GM18499 (cell line): Measurements from ENCODE around the gene PTPRT.

Source experiments
- ATAC-seq: cut with Tn5 transposase; IDR thresholded peaks from one replicate; pipeline ENCODE4 v1.9.1; 2021; ENCODE audit warnings: moderate number of reproducible peaks; ENCODE audit not compliant: insufficient read depth, unreplicated experiment

Gene PTPRT

GRCh38 chr20:42366626-42367025, 823.1 kb downstream of the PTPRT start:
- no peak for ATAC-seq

- ATAC-seq = no peak
Observed at GRCh38 chr20:42364446-42364845, 825.3 kb downstream of the PTPRT start.

DNA sequence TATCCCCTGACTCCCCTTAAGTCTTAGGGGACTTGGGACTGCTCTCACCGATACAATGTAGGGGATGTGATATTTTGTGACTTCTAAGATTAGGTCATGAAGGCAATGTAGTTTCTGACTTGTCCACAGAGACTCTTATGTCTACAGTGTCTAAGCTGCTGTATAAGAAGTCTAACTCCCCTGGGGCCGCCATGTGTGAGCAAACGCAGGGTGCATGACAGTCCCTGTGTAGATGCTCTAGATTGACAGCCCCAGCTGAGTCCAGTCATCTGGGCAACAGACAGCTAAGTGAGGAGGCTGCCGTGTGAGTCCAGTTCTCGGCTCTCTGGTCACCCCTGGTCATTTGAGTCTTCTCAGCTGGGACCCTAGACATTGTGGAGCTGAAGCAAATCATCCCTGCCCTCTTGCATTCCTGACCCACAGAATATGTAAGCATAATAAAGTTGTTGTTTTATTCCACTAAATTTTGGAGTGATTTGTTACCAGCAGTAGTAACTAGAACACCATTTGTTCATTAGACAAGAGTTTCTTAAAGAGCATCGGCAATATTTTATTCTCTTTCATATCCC, 828.2 kb downstream of the PTPRT start:
- ATAC-seq = no peak

DNA sequence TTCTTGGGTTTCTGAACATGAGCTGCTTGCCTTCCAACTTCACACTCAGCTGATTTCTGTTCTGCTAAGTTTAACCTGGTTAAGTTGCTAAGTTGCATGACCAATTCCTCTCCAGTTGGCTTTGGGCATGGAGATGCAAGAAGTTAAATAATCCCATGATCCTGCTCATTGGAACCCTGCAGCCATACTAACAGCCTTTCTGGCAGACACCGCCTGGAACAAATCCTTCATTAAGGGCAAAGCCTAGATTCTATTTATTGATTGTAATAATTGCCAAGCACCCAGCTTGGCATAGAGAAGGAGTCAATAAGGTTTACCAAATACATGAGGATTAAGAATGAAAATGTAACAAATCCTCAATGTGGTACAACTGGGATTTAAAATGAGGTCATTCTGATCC, 829.1 kb downstream of the PTPRT start:
- ATAC-seq = no peak

DNA sequence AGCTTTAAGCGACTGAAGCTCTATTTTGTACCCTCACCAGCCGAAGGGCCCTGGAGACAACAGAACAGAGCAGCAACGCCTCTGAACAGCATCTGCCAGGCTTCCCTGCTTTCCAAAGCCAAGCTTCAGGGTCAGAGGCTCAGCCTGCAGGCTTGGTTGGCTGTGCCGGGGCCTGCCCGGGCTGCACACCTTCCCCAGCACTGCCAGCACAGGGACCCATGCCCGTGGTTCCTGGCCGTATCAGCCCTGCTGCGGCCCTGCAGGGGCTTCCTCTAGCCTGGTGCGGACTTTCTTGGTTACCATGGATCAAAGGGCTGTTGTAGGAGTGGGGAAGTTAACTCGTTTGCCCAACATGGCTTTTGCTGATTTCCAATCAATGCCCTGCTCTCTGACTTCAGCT, 830.1 kb downstream of the PTPRT start:
- ATAC-seq = no peak

DNA sequence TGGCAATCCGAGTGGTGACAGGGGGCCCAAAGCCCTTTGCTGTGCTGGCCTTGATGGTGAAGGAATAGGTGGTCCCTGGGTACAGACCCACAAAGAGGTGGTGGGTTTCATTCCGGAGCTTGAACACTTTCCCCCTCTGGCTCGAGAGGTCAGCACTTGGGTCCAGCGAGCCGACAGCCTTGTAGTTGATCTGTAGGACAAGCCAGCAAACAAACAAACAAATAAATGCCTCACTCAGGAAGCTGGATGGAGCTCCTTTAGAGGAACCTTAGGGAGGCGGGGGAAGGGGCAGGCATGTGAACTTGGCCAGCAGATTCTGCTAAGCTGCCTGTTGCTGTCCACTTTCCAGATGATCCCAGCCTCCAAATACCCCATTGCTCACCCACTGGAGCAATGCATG, 837.6 kb downstream of the PTPRT start:
- ATAC-seq = no peak

DNA sequence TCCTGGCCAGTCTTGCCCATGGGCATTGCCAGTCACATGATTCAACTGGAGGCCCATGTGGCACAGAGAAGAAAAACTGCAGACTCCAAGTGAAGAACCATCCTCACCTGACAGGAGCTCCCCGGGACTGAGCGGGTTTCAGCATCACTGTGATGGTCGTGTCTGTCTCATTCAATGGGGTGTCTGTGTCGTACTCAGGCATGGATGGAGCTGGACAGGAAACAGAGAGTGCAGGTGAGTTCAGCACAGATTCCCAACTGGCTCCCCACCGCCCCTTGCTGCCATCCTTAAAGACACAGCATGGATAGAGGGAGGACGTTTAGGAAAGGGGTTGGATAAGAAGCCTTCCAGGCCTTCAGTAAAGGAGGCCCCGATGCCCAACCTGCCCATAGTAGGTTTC, 839.2 kb downstream of the PTPRT start:
- no peak for ATAC-seq

DNA sequence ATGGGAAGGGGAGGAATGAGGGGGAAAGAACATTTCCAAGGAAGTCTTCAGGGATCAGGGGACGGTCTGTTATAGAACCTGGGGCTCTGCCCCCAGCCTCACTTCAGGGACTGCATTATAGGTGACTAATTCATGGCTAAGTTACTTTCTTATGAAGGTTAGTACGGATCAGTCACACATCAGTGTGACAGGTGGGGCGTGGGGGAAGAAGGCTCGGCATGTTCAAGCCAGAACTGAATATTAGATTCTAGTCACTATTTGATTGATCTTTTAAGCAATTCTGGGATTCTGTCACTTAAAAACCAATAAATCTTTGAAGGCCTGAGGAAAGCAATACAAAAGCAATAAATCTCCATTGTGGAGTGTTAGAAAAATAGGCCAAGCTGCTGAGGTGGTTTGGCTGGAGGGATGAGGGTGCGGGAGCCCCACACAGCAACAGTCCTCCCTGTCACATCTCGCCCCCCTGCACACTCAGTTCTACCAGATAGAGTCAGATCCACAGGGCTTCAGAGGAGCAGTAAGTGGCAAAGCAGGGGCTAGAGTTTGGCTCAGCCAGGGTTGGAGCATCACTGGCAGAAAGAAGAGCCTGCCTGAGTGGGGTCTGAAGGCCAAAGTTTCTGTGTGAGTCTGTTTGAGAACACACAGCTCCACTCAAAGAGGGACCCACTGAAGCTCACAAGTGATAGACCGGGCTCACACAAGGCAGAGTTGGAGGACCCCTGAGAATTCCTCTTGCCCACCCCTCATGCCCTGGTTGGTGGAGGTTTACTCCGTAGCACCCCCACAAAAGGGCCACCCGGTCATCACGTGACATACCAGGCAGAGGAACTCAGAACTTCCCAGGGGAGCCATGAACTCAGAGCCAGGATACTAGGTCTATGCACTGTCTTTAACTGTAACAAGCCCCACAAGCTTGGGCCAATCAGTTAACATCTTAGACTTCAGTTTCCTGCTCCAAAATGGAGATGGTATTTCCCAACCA, 843.2 kb downstream of the PTPRT start:
- no peak for ATAC-seq

DNA sequence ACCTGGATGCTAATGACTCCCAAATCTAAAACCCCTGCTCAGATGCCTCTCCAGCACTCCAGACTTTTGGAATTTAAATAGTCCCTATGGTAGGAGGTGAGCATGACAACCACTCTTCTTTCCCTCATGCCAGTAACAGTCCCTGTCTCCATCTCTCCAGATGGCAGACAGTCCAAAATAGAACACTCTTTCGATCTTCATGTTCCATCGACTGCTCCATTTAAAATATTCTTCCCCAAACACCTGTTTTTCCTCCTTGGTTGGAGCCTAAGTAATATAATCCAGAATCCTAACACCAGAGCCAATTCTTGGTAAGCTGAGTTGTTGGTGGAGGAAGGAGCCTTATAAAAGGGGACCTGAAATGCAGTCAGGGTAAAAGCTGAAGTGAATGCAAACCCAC, 848.1 kb downstream of the PTPRT start:
- ATAC-seq = no peak

DNA sequence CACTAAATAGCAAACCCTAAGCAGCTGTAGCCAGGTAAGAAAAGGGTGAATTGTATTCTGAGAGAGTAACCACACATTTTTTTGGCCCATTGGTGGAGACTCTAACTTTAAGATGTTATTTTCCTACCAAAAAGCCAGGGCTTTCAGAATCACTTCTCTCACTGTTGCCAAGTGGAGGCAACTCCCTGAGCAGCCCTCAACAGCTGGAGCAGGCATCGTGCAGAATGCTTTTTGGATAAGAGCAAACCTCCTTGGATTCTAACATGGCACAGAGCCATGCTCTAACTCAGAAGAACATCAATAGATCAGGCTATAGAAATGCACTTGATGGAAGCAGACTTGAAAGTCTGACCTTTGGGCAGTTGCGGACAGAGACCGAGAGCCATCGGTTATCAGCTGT, 849.3 kb downstream of the PTPRT start:
- no peak for ATAC-seq

DNA sequence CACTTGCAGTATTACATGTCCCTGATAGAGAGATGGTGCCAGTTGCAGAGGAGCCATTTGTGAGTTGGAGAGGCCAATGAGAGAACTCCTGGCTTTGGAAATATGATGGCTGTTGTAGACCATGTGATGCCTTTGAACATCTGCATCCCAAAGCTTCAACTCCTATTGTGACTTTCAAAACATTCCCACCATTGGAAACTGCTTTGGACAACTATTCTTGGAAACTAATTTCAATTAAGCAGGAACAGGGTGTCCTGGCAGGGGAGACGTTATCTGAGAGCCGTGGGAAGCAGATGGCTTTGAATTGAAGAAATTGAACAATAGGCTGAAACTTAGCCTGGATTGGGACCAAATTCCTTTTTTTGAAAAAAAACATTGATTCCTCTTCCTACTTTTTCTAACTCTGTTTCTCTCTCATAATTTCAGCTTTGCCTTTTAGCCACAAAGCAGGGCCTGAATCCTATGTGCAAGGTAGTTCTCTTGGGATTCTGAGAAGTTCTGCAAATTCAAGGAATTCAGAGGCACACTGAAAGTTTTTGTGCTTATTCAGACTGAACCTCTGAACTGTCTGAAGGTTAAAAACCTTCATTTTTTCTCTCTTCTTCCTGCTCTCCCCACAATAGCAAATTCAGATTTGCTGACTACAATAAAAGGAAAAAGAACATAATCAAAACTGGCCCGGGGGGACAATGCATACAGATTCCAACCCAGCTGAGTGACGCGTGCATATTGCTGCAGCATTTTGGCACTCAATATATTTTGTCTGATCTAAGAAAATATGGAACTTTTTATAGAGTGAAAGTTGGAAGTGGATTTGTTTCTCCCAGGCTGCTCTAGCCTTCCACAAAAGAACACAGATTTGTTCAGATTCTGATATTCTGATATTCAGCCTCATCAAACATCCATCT, 851.2 kb downstream of the PTPRT start:
- no peak for ATAC-seq

DNA sequence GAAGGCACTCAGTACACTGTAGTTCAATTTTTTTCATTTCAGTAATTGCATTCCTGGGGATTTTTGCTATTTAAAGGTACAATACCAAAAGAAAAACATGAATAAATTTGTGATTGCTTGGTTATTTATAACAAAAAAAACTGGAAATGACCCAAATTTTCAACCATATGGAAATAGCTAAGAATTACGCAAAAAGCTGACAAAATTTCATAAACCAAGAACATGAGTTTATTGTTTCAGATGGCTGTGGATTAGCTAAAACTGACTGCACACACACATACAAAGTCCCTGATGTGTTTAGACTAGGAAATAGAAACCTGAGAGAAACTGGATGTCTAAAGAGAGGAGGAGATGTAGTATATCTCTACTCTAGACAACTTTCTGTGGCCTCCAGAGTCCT, 853.1 kb downstream of the PTPRT start:
- ATAC-seq = no peak

DNA sequence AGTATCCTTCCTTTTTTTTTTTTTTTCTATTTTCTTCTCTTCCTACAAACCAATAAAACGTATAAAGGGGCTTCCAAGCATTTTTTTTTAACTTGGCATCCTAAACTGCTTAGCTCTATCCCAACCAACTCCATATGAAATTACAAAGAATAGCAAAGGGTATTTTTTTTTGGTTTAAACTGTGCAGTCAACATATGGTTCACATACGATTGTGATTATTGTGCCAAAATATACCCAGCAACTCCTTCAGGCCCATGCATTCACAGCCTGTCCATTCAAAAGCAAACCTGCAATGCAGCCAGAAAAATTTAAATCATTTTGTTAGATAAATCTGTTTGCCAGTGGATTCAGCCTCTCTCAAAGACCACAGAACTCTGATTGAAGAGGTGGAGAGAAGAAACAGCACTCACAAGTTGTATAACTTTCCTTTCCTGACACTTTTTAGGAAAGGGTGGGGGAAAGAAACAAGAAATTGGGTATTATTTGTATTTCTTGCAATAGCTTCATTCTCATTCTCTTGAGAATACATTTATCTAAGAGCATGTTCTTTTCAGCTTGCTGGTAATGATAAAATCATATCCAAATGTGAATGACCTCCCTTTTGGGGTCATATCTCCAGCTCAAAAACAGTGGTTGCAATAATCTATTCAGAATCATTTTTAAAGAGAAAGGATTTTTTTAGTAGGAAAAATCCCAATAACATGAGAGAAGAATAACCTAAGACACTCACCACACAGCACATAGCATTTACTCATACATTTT, 870.3 kb downstream of the PTPRT start:
- ATAC-seq = no peak

DNA sequence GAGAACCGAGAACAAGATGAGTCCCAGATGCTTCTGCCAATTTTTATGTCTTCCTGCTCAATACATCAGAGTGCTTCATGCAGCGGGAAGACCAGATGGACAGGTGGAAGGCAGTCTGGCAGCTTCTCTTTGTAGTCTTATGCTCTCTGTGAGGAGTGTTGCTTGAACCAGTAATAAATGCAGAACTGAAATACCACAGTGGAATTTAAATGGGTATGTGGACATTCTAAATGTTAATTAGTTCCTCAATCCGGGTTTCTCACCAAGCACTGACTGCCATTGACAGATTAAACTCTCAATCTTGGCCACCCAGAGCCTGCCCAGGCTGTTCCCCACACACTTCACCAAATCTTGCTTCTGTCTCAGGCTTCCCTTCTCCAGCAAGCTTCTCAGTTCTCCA, 876.0 kb downstream of the PTPRT start:
- ATAC-seq = no peak

DNA sequence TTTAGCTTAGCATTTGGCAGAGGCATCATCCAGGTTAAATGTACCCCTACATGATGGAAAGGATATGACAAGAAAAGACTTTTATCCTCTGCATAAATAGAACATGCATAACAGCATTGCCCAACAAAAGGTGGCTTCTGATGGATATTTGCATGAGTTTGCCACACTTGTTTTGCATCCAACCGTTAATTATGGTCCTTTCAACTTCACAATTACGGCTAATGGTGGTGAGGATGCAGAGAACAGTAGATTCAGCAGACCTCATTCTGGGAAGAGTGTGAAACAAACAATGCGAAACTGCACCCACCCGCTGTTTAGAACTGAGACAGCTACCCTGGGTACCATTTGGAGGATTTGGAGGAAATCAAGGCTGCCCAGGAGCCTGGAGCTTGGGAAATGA, 880.7 kb downstream of the PTPRT start:
- ATAC-seq = no peak

- no peak for ATAC-seq
Observed at GRCh38 chr20:42308171-42308570, 881.5 kb downstream of the PTPRT start.

- no peak for ATAC-seq
Observed at GRCh38 chr20:42295592-42295991, 894.1 kb downstream of the PTPRT start.

- no peak for ATAC-seq
Observed at GRCh38 chr20:42294976-42295375, 894.7 kb downstream of the PTPRT start.

- ATAC-seq = no peak
Observed at GRCh38 chr20:42281801-42282200, 907.9 kb downstream of the PTPRT start.
